HG03060 (cell line): ENCODE results near the gene NT5C.
"Not testable (repeated sequence)": the region's sequence is repeated elsewhere in the genome, so short reads cannot be mapped to it uniquely, and the experiment has no call there.

Source experiments
- ATAC-seq: cut with Tn5 transposase; IDR thresholded peaks from one replicate; pipeline ENCODE4 v1.9.1; 2021; ENCODE audit warnings: low read depth, moderate number of reproducible peaks; ENCODE audit not compliant: unreplicated experiment

Gene NT5C

DNA sequence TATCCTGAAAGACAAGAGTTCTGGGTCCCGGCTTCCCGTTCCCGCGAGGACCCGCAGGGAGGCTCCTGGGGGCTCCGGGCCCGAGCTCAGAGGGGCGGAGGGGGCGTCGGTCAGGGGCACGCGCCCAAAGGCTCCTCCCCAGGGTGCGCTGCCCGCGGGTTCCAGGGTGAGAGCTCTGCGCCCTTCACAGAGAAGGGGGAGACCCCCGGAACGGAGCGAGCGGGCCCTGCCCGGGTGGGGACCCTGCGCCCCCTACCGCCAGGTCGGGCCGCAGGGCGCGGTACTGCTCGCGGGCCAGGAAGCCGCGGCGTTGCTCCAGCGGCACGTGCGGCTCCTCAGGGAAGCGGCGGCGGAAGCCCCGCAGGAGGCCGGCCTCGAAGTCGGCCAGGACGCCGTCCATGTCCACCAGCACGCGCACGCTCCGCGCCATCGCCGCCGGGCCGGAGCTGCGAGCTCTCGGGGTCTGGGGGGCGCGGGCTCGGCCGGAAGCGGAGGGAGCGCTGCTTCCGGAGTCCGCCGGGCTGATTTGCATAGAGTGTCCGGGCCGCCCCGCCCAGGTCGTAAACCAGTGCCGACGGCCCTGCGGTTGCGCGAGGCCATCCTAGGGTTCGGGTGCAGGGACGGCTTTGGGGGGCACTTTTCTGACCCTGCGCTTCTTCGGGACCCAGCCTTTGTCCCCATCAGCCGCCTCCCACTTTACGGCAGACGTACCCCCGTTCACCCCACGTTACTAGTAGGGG is at the start of gene NT5C:
Gene NT5C (minus strand): TSS at position 465 of the 740 bp plus-strand sequence. CDS start 35 bp downstream, at position 430.
- peak; percentile 57 for ATAC-seq

GRCh38 chr17:75181110-75181509 is 49.6 kb upstream of the NT5C start:
- ATAC-seq, result no peak

DNA sequence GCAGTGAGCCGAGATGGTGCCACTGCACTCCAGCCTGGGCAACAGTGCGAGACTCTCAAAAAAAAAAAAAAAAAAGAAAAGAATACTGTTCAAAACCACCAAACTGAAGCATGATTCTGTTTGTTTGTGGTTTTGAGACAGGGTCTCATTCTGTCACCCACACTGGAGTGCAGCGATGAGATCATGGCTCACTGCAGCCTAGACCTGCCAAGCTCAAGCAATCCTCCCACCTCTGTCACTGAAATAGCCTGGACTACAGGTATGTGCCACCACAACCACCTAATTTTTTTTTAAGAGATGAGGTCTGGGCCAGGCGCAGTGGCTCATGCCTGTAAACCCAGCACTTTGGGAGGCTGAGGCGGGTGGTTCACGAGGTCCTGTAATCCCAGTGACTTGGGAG is 46.9 kb upstream of the NT5C start:
- no peak for ATAC-seq

DNA sequence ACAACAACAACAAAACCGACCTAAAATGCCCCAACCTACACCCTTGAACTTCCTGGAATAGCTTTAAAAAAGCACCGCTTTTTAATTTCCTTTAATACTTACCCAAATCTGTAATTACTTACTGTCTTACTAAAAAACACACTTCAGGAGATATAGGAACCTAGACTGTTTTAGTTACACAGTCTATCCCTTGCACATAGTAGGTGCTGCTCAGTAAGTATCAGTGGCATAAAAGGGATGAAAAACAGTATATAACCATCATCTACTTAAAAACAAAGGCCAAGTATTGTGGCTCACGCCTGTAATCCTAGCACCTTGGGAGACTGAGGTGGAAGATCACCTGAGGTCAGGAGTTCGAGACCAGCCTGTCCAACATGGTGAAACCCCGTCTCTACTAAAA is 45.1 kb upstream of the NT5C start:
- no peak for ATAC-seq

GRCh38 chr17:75174996-75175395 is 43.5 kb upstream of the NT5C start:
- no peak for ATAC-seq

GRCh38 chr17:75173526-75173925 is 42.0 kb upstream of the NT5C start:
- ATAC-seq, result no peak

DNA sequence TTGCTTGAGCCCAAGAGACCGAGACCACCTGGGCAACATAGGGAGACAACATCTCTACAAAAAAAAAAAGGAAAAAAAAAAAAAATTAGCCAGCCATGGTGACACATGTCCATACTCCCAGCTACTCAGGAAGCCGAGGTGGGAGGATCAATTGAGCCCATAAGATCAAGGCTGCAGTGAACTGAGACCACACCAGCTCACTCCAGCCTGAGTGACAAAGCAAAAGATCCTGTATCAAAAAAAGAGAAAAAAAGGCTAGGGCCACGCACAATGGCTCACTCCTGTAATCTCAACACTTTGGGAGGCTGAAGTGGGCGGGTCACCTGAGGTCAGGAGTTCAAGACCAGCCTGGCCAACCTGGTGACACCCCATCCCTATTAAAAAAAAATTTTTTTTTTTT is 37.5 kb upstream of the NT5C start:
- no peak for ATAC-seq

- ATAC-seq, result not testable (repeated sequence)
Measured at GRCh38 chr17:75164606-75165005, 33.1 kb upstream of the NT5C start.

- no peak for ATAC-seq
Measured at GRCh38 chr17:75163074-75163473, 31.5 kb upstream of the NT5C start.

DNA sequence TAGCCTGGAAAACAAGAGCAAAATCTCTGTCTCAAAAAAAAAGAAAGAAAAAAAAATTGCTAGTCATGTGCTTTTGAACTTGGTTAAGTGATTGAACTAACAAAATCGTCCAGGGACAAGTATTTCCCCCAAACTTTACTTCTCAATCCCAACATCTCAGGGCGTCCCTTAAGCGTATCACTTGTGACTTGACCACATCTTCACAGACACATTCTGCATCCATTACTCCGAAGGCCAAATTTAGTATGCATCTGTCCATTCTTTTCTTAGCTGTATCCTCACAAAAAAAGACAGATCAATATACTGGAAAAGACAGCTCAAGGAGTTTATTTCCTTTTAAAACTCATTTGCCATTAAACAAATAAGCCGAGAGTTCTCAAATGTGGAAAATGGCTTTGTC is 28.7 kb upstream of the NT5C start:
- ATAC-seq, result no peak

DNA sequence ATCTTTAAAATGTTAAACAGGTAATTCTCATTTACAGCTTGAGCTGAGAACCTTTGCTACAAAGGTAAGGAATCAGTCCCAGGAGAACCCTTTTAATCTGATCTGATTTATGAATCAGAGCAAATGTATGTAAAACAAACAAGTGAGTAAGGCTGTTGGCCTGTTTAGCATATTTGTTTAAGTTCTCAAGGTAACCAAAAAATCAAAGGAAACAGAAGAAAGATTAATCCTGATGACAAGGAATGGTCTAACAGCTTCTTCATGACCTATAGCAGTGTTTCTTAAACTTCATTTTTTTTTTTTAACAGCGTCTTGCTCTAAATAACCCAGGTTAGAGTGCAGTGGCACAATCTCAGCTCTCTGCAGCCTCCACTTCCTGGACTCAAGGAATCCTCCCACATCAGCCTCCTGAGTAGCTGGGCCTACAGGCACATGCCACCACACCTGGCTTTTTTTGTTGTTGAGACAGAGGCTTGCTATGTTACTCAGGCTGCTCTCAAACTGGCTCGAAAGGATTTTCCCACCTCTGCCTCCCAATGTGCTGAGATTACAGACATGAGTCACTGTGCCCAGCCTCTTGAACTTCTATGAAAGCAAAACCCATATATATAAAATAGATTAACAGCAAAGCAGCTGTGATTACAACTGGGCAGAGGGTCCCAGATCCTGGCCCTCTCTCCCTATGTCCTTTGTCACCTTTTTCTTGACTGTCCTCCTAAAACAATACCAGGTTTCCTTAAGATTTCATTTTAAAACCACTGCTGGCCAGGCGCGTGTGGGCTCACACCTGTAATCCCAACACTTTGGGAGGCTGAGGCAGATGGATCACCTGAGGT is 27.9 kb upstream of the NT5C start:
- no peak for ATAC-seq

DNA sequence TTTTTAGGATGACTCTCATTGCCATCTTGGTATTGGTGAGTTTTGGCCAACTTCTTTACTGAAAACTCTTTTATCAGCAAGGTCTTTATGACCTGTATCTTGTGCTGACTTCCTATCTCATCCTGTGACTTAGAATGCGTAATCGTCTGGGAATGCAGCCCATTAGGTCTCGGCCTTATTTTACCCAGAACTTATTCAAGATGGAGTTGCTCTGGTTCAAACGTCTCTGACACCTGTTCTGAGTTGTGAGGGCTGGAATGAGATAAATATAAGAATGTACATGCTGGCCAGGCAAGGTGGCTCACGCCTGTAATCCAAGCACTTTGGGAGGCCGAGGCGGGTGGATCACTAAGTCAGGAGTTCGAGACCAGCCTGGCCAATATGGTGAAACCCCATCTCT is 26.9 kb upstream of the NT5C start:
- ATAC-seq, result not testable (repeated sequence)

GRCh38 chr17:75155191-75155601 is 23.7 kb upstream of the NT5C start:
- ATAC-seq, result no peak

GRCh38 chr17:75154195-75155106 is 22.9 kb upstream of the NT5C start, which contains the start of gene JPT1:
TSS of gene JPT1 (minus strand) at chr17:75154512. CDS start at chr17:75154397, 115 bp downstream.
- ATAC-seq, result peak; percentile 89

DNA sequence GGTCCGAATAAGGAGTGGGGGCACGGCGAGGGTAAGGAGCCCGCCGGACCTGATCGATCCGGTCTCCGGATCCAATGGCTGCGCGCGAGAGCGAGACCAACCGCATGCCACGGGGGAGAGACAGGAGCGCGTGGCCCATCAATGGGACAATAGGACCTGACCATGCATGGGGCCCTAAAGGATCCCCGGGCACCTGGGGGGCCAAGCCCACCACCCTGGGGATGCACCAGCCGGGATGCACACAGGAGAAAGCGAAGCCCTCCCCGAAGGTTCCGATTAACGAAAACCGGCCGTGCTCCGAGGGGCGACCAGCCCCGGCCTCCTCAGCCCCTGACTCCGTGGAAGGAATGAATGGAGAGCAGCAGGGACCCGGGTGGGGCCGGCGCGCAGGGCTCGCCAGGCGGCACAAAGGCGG is 22.2 kb upstream of the NT5C start:
- ATAC-seq, result peak; percentile 7

DNA sequence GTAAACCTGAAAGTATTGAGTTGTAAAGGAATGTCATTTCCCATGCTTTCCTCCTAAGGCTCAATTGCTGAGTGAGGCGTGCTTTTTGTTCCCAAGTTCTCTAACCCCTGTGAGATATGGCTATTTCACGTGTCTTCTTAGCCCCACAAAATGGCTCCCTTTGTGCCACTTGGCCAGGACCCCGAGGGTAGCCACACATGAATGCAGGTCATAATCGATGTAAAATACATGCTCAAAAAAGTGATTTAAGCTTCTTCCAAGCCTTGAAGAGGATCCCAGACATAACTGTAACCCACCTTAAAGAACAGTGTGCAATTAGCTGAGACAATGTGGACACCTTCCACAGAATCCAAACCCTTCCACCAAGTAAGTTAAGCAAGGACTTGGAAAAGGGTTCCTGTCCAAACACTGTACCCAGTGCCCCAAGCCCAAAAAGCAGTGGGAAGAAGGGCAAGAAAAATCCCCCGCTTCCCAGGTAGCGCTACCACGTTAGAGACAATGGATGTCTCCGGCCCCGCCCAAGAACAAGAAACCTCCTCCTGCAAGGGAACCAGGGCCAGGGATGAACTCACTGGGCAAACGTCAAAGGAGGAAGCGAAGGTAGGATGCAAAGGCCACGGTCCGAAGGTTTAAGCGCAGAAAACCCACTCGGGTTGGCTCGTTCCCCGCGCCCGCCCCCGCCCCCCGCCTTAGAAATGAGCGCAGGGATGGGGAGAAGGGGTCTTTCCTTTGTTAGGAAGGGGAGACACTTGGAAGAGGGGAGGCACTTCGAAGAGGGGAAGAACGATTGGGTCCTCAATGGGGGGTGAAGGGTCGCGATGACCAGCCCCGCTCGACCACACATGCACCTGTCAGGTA is 21.6 kb upstream of the NT5C start:
- no peak for ATAC-seq

- no peak for ATAC-seq
Measured at GRCh38 chr17:75152523-75152921, 21.0 kb upstream of the NT5C start.

GRCh38 chr17:75151930-75152329 is 20.4 kb upstream of the NT5C start:
- no peak for ATAC-seq

GRCh38 chr17:75147878-75148546 is 16.5 kb upstream of the NT5C start:
- no peak for ATAC-seq
